Testis (tissue), 2 donors: ENCODE data around the gene METTL26.

ENCODE experiments used
- POLR2A ChIP-seq: fragments of 450-650 bp; IDR thresholded peaks from one replicate; pipeline ENCODE4 v1.6.1; 2017; ENCODE audit warnings: antibody characterized with exemption, mild to moderate bottlenecking, moderate library complexity
- TF ChIP-seq, protein P1 (sequence below), 3 experiments: fragments of 450-650 bp in 2 of 3; fragments of 200-600 bp in 1 of 3; sonication (generic) in 1 of 3; IDR thresholded peaks; one replicate each; pipeline ENCODE4 v1.5.1; 2016 to 2019; ENCODE audit warnings: antibody characterized with exemption in 3 of 3, mild to moderate bottlenecking in 2 of 3, moderate library complexity in 1 of 3

DNA sequence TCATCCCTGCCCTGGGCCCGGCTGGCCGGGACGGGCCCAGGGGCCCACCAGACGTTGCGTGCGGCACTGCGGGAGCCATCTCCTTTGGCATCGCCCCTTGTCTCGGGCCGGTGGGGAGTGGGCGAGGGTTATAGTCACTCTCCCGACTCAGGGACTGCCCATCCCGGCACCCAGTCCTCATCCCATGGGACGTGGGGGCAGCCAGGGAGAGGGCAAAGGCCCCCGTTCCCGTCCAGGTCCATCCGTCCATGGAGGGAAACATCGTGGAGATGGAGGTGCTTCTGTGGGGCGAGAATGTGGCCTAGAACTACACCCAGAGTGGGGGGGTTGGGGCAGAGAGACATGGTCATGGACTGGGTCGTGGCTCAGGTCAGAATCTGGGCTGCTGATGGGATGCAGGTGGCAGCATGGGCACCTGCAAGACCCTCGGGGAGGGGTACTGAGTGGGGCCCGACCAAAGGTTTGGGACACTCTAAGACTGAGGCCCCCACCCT lies 10.6 kb upstream of the METTL26 start:
- TF ChIP-seq, protein P1, sequence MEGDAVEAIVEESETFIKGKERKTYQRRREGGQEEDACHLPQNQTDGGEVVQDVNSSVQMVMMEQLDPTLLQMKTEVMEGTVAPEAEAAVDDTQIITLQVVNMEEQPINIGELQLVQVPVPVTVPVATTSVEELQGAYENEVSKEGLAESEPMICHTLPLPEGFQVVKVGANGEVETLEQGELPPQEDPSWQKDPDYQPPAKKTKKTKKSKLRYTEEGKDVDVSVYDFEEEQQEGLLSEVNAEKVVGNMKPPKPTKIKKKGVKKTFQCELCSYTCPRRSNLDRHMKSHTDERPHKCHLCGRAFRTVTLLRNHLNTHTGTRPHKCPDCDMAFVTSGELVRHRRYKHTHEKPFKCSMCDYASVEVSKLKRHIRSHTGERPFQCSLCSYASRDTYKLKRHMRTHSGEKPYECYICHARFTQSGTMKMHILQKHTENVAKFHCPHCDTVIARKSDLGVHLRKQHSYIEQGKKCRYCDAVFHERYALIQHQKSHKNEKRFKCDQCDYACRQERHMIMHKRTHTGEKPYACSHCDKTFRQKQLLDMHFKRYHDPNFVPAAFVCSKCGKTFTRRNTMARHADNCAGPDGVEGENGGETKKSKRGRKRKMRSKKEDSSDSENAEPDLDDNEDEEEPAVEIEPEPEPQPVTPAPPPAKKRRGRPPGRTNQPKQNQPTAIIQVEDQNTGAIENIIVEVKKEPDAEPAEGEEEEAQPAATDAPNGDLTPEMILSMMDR (IDR thresholded peaks at IDR 0.05) = no peak
- no peak for TF ChIP-seq POLR2A
